ENCODE results near the gene ZBTB7C.

ZBTB7C gene

GRCh38 chr18:48454261-48454757 lies 45.1 kb upstream of the ZBTB7C start:
- H3K27me3 ChIP-seq (ENCODE audit: low read length), result no peaks in the 10 kb centered on the region
- no peak overlapping the region for H3K27ac ChIP-seq (ENCODE audit: low read depth, low read length)
- no peak overlapping the region for H3K4me3 ChIP-seq (ENCODE audit: insufficient read depth, low read length, poor library complexity, severe bottlenecking)
- H3K9ac ChIP-seq (ENCODE audit: low read length), result no peak overlapping the region
- H3K79me2 ChIP-seq (ENCODE audit: insufficient read depth, low read length), result no peaks in the 10 kb centered on the region
- H4K20me1 ChIP-seq (ENCODE audit: low read depth, low read length), result no peaks in the 10 kb centered on the region
- H3K4me2 ChIP-seq (ENCODE audit: low read depth, low read length, poor library complexity, severe bottlenecking), result no peak overlapping the region
- no peaks in the 10 kb centered on the region for H3K9me2 ChIP-seq (replicated peaks; ENCODE audit: insufficient read depth, low read length)
- no peak overlapping the region for H2AFZ ChIP-seq (ENCODE audit: low read depth, low read length, severe bottlenecking)
- TF ChIP-seq, protein P1, sequence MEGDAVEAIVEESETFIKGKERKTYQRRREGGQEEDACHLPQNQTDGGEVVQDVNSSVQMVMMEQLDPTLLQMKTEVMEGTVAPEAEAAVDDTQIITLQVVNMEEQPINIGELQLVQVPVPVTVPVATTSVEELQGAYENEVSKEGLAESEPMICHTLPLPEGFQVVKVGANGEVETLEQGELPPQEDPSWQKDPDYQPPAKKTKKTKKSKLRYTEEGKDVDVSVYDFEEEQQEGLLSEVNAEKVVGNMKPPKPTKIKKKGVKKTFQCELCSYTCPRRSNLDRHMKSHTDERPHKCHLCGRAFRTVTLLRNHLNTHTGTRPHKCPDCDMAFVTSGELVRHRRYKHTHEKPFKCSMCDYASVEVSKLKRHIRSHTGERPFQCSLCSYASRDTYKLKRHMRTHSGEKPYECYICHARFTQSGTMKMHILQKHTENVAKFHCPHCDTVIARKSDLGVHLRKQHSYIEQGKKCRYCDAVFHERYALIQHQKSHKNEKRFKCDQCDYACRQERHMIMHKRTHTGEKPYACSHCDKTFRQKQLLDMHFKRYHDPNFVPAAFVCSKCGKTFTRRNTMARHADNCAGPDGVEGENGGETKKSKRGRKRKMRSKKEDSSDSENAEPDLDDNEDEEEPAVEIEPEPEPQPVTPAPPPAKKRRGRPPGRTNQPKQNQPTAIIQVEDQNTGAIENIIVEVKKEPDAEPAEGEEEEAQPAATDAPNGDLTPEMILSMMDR (IDR thresholded peaks at IDR 0.05; ENCODE audit: insufficient read depth, low read length, poor library complexity, severe bottlenecking), result no peak
- TF ChIP-seq EZH2phosphoT487 (conservative IDR thresholded peaks at IDR 0.05; ENCODE audit: low read length), result no peak
- no peaks in the 10 kb centered on the region for H3K9me3 ChIP-seq (ENCODE audit: insufficient read depth, low read length)
- no peaks in the 10 kb centered on the region for H3K36me3 ChIP-seq (ENCODE audit: low read length)
- H3F3A ChIP-seq (ENCODE audit: insufficient read depth), result no peaks in the 10 kb centered on the region

DNA sequence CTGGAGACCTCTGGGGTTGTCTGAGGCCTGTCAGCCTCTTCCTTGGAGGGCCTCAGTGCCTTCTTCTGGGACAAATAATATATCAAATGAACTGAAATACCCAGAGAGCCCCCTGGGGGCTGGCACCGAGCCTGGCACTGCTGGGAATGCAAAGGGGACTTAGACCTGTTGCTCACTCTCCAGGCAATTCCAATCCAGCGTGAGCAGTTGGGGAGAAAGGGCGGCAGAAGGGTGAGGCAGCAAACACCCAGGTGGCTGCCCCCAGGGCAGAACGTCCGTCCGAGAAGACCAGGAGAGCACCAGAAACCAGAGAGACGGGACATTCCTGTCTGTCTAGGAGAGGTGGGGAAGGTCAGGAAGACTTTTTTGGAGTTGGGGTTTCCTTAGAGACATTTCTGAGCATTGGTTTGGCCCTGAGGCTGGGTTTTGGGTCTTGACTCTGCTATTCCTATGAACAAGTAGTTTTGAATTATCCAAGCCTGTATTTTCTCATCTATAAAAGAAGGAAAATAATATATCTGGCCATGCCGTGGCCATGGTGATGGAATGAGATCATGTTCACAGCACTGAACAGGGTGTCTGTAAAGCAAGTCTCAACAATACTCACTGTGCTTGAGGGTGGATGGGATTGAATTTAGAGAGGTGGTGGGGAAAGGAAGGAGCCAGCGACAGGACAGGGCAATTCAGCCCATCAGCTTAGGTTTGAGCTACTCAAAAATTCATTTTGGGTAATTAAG lies 44.3 kb upstream of the ZBTB7C start:
- no peaks in the 10 kb centered on the region for H3K9me2 ChIP-seq (replicated peaks; ENCODE audit: insufficient read depth, low read length)
- no peak overlapping the region for H3K4me3 ChIP-seq (ENCODE audit: insufficient read depth, low read length, poor library complexity, severe bottlenecking)
- H3F3A ChIP-seq (ENCODE audit: insufficient read depth), result no peaks in the 10 kb centered on the region
- no peaks in the 10 kb centered on the region for H3K9me3 ChIP-seq (ENCODE audit: insufficient read depth, low read length)
- H3K36me3 ChIP-seq (ENCODE audit: low read length), result no peaks in the 10 kb centered on the region
- H4K20me1 ChIP-seq (ENCODE audit: low read depth, low read length), result no peaks in the 10 kb centered on the region
- no peak overlapping the region for H3K4me2 ChIP-seq (ENCODE audit: low read depth, low read length, poor library complexity, severe bottlenecking)
- no peaks in the 10 kb centered on the region for H3K79me2 ChIP-seq (ENCODE audit: insufficient read depth, low read length)
- H2AFZ ChIP-seq (ENCODE audit: low read depth, low read length, severe bottlenecking), result no peak overlapping the region
- no peak overlapping the region for H3K9ac ChIP-seq (ENCODE audit: low read length)
- no peak overlapping the region for H3K27ac ChIP-seq (ENCODE audit: low read depth, low read length)
- no peaks in the 10 kb centered on the region for H3K27me3 ChIP-seq (ENCODE audit: low read length)
- TF ChIP-seq, protein P1 (IDR thresholded peaks at IDR 0.05; ENCODE audit: insufficient read depth, low read length, poor library complexity, severe bottlenecking), result no peak
- TF ChIP-seq EZH2phosphoT487 (conservative IDR thresholded peaks at IDR 0.05; ENCODE audit: low read length), result no peak

- no peaks in the 10 kb centered on the region for H3K9me2 ChIP-seq (replicated peaks; ENCODE audit: insufficient read depth, low read length)
- H3K27ac ChIP-seq (ENCODE audit: low read depth, low read length), result no peak overlapping the region
- no peak overlapping the region for H2AFZ ChIP-seq (ENCODE audit: low read depth, low read length, severe bottlenecking)
- no peak overlapping the region for H3K4me3 ChIP-seq (ENCODE audit: insufficient read depth, low read length, poor library complexity, severe bottlenecking)
- H3F3A ChIP-seq (ENCODE audit: insufficient read depth), result no peaks in the 10 kb centered on the region
- no peaks in the 10 kb centered on the region for H3K36me3 ChIP-seq (ENCODE audit: low read length)
- H3K9me3 ChIP-seq (ENCODE audit: insufficient read depth, low read length), result no peaks in the 10 kb centered on the region
- no peak for TF ChIP-seq EZH2phosphoT487 (conservative IDR thresholded peaks at IDR 0.05; ENCODE audit: low read length)
- TF ChIP-seq, protein P1 (IDR thresholded peaks at IDR 0.05; ENCODE audit: insufficient read depth, low read length, poor library complexity, severe bottlenecking), result no peak
- H4K20me1 ChIP-seq (ENCODE audit: low read depth, low read length), result no peaks in the 10 kb centered on the region
- H3K79me2 ChIP-seq (ENCODE audit: insufficient read depth, low read length), result no peaks in the 10 kb centered on the region
- H3K4me2 ChIP-seq (ENCODE audit: low read depth, low read length, poor library complexity, severe bottlenecking), result no peak overlapping the region
- H3K27me3 ChIP-seq (ENCODE audit: low read length), result no peaks in the 10 kb centered on the region
- no peak overlapping the region for H3K9ac ChIP-seq (ENCODE audit: low read length)
These were observed 43.7 kb upstream of the ZBTB7C start for GRCh38 chr18:48452861-48453323.

Measured in SU-DHL-6 (cell line).